Right renal pelvis (tissue), 4 donors: Measurements from ENCODE around the gene ITGB6. TPM values are rescaled to one million over a fixed set of nuclear protein-coding genes. Genes with fewer than 3 reads are reported as not detected.

Source experiments
- DNase-seq, 4 donors: peaks; one replicate each; pipeline ENCODE4 v3.0.0-alpha.2; 2013; ENCODE audit warnings: low read depth in 4 of 4, low spot score in 3 of 4, missing footprints in 1 of 4
- polyA plus RNA-seq, 4 donors: library from polyadenylated mRNA; unstranded; fragments of 120-200 nt; gene quantifications; one replicate each; pipeline ENCODE4 v1.2.1, GENCODE V29; 2013; ENCODE audit not compliant: insufficient read length in 4 of 4

Gene ITGB6
- polyA plus RNA-seq, 4 donors = 16.8 to 21.0 (median 20.3) TPM

GRCh38 chr2:160054984-160055725 lies 144.9 kb downstream of the ITGB6 start:
- DNase-seq = peak in 2 of 4 donors; percentile 46 to 49

GRCh38 chr2:160053946-160054345 lies 146.1 kb downstream of the ITGB6 start:
- DNase-seq = no peak

- DNase-seq = no peak
Observed at GRCh38 chr2:160052531-160052930, 147.5 kb downstream of the ITGB6 start.

GRCh38 chr2:160051371-160051800 lies 148.7 kb downstream of the ITGB6 start:
- no peak for DNase-seq

GRCh38 chr2:160050147-160050546 lies 149.9 kb downstream of the ITGB6 start:
- DNase-seq = no peak

Other genes with a start within 250 kb of the ITGB6 start
- 100 to 1,000 TPM in 2 of 4 donors, 10 to 100 TPM in 2; 70.5 to 133 (median 96.9) TPM for gene PLA2R1, start 137.7 kb downstream of the ITGB6 start, polyA plus RNA-seq